Measurements from ENCODE around the gene MYO15A.

DNA sequence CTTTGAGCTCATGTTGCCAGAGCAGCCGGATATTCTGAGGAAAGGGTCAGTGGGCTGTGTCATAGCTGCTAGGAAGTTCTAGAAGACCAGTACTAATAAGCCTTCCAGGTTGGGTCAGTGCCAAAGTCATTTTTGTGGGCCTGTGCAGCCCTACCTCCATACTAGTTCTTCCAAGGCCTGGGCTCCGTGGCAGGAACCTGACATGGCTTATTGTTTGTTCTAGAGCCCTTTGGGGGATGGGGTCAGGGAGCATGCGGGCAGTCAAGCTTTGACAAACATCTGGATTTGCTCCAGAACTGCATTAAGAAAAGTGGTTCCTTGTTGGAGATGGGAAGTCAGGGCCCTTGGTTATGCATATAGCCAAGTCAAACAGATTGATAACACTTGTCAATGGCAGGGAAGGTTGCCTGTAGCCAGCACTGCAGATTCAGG is 82.7 kb downstream of the MYO15A start:
- TF ChIP-seq YY1 (IDR thresholded peaks at IDR 0.05; ENCODE audit: insufficient read depth, insufficient read length) (no peak), ZNF274 (IDR thresholded peaks at IDR 0.05; ENCODE audit: low read depth, low read length) (no peak), SUZ12 (IDR thresholded peaks at IDR 0.05; ENCODE audit: extremely low read depth, insufficient read depth, insufficient read length) (no peak)
